HFF-Myc (cell line): ENCODE results near the gene TULP3.
A peak's percentile ranks its signal among the peaks of the same experiment; 100 is the strongest.

Experiments used
- DNase-seq: peaks from one replicate; pipeline ENCODE4 v3.0.0-alpha.2; 2011; ENCODE audit warnings: low read depth; ENCODE audit errors: extremely low read depth
- H3K4me3 ChIP-seq: replicated peaks from 2 replicates; pipeline ENCODE4 v1.5.1; 2011; ENCODE audit warnings: low read depth, mild to moderate bottlenecking, control low read depth, low read length
- TF ChIP-seq, protein P1 (sequence below): IDR thresholded peaks from 2 replicates; pipeline ENCODE4 v1.5.1; 2012; ENCODE audit warnings: mild to moderate bottlenecking, low read depth, low read length, control low read depth; ENCODE audit errors: missing control alignments

The TULP3 gene

DNA sequence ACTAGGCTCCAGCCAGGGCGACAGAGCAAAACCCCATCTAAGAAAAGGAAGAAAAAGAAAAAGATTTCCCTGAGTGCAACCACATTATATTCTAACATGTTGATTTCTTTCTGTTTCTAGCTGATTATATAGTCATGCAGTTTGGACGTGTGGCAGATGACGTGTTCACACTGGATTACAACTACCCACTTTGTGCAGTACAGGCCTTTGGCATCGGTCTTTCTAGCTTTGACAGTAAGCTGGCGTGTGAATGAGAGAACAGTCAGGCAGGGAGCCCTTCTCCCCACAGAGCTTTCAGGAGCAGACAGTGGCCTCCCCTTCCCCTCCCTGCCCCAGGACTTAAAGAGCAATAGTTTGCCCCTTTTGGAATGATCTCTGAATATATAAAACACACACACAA is 48.5 kb downstream of the TULP3 start:
- DNase-seq = no peak
- TF ChIP-seq, protein P1, sequence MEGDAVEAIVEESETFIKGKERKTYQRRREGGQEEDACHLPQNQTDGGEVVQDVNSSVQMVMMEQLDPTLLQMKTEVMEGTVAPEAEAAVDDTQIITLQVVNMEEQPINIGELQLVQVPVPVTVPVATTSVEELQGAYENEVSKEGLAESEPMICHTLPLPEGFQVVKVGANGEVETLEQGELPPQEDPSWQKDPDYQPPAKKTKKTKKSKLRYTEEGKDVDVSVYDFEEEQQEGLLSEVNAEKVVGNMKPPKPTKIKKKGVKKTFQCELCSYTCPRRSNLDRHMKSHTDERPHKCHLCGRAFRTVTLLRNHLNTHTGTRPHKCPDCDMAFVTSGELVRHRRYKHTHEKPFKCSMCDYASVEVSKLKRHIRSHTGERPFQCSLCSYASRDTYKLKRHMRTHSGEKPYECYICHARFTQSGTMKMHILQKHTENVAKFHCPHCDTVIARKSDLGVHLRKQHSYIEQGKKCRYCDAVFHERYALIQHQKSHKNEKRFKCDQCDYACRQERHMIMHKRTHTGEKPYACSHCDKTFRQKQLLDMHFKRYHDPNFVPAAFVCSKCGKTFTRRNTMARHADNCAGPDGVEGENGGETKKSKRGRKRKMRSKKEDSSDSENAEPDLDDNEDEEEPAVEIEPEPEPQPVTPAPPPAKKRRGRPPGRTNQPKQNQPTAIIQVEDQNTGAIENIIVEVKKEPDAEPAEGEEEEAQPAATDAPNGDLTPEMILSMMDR = no peak

DNA sequence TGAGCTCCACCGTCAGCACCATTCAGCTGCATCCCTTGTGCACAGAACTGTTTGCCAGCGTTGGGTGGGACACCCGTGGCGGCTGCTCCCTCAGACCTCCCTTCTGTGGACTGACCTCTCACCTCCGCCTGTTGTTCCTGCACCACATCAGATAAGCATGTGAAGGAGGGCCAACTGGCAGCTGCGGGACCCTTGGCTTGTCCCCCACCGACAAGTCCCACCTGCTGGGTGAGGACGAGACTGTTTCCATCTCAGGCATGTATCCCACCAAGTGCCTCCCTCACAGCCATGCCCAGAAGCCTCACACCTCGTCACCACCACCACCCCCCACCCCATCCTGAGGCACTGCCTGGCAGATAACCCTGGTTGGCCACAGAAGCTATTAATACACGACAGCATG is 49.9 kb downstream of the TULP3 start:
- DNase-seq = no peak
- TF ChIP-seq, protein P1 = no peak
- no peak overlapping the region for H3K4me3 ChIP-seq

More for the DNA sequence above, 48.5 kb downstream of the TULP3 start:
- no peak overlapping the region for H3K4me3 ChIP-seq

DNA sequence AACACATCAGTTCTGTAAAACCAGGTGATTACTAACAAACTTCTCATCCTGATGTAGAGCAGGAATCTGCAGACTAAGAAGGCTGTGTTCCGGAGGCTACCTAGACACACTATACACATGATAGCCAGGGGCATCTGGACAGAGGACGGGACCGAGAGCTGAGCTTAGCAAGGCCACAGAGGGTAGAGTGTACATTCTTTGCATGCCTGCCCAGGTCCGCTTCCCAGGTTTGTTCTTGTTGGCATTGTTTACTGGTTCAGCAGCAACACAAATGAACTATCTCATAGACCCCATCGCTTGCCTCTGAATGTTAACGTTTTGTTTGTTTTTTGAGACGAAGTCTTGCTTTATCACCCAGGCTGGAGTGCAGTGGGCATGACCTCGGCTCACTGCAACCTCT is 50.8 kb downstream of the TULP3 start:
- no peak for DNase-seq
- TF ChIP-seq, protein P1 = no peak
- no peak overlapping the region for H3K4me3 ChIP-seq

DNA sequence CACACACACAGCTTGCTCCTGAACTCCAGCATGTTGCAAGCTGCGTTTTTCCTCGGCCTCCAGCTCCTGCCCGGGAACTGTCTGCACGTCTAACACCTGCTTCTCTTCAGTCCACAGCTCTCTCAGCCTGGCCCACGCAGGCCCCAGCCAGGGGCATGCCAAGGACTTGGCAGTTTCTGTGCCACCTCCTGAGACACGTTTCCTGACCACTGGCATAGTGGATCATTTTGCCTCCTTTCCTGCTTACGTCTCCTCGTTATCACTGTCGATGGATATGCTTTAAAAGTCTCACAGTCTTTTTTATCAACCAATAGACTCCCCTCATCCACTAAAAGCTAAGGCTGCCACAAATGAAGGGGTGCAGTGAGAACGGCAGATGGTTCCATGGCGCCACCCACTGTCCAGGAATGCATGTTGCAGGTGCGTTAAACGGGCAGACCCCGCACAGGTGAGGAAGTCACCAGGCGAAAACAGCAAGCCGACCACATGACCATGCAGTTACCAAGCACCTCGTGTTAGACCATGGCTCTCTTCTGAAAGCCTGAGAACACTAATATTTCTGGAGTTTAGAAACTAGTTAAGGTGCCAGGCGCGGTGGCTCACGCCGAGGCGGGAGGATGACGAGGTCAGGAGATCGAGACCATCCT is 53.8 kb downstream of the TULP3 start:
- no peak overlapping the region for H3K4me3 ChIP-seq
- no peak for DNase-seq
- TF ChIP-seq, protein P1 = peak; percentile 72

DNA sequence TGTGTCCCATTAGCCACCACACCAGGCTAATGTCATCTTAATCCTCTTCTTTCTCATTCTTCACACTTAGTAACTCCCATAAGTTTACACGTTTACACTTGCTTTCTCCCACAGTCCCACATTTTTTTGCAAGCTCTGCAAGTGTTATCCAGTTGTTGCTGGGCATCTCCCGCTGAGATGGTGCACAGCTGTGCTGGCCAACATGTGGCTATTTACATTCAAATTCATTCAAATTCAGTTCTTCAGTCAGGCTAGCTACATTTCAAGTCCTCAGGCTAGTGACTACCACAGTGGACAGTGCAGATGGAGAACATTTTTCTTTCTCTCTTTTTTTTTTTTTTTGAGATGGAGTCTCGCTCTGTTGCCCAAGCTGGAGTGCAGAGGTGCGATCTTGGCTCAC is 58.7 kb downstream of the TULP3 start:
- TF ChIP-seq, protein P1 = no peak
- no peak overlapping the region for H3K4me3 ChIP-seq
- DNase-seq = no peak

DNA sequence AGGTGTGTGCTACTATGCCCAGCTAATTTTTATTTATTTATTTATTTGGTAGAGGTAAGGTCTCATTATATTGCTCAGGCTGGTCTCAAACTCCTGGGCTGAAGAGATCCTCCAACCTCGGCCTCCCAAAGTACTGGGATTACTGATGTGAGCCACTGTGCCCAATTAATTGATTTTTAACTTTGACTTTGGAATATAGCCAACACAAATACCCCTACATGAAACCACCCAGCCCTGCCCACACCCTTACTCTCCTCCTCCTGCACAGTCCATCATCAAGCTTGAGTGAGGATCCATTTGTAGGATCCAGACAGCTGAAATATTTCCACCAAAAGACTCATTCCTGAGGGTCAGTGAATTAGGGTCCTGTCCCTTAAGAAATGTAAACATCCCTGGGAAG is 65.2 kb downstream of the TULP3 start:
- no peak overlapping the region for H3K4me3 ChIP-seq
- no peak for DNase-seq
- TF ChIP-seq, protein P1 = no peak
